HG03045 (cell line): Measurements from ENCODE around the gene AATK.

ENCODE experiments used
- ATAC-seq: cut with Tn5 transposase; IDR thresholded peaks from one replicate; pipeline ENCODE4 v1.9.1; 2021; ENCODE audit warnings: mild to moderate bottlenecking, moderate library complexity; ENCODE audit not compliant: unreplicated experiment

Gene AATK

DNA sequence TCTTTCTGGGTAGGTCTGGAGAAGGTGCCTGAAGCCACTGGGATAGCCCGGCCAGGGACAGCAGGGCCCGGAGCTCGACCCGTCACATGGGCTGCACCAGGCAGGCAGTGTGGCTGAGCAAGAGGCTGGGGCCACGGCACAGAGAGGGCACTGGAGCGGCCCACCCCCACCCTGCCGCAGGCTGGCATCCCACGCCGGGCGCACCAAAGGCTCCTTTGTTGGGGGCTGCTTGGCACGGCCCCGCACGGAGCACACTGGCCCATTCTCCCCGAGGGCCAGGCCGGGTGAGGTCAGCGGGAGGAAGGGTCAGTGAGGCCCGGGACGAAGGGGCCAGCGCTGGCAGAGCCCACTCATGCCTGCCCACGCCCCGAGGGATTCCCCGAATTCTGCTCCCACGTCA is 37.2 kb downstream of the AATK start:
- no peak for ATAC-seq

GRCh38 chr17:81128338-81128737 is 37.7 kb downstream of the AATK start:
- no peak for ATAC-seq

- no peak for ATAC-seq
These were observed 38.4 kb downstream of the AATK start for GRCh38 chr17:81127526-81128177.

GRCh38 chr17:81127133-81127455 is 38.9 kb downstream of the AATK start:
- ATAC-seq: no peak

DNA sequence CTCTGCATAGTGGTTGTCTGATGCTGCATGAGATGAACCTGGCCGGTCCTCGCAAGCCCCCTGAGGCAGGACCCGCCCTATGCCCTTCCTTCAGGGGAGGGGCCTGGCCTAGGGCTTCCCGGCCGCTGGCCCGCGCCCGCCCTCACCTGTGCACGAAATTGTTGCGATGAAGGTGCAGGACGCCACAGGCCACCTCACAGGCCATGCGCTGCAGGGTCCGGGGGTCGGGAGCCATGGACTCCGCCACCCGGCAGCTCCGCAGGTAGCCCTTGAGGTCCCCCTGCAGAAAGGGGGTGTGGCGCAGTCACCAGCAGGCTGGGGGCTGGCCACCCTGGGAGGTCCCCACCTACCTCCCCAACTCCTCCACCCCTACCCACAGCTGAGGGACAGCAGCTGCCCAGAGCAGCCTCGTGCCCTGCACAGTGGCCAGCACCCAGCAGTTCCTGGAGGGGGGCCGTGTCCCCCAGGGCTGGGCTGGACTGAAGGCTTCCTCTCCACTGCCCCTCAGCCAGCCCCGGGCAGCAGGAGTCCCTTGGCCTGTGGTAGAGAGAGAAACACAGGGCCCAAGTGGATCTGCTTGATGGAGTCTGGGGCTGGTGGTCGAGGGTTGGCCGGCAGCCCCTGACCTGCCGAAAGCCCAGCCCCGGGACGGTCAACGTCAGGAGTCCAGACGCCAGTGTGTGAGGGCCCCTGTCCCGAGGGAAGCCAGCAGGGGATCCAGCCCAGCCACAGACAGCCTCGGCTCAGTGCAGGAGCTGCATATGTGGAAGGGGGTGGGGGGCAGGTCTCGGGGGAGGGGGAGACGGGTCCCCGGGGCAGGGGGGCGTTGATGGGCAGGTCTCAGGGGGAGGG is 39.5 kb downstream of the AATK start:
- ATAC-seq: no peak

- no peak for ATAC-seq
These were observed 40.4 kb downstream of the AATK start for GRCh38 chr17:81125573-81126081.

DNA sequence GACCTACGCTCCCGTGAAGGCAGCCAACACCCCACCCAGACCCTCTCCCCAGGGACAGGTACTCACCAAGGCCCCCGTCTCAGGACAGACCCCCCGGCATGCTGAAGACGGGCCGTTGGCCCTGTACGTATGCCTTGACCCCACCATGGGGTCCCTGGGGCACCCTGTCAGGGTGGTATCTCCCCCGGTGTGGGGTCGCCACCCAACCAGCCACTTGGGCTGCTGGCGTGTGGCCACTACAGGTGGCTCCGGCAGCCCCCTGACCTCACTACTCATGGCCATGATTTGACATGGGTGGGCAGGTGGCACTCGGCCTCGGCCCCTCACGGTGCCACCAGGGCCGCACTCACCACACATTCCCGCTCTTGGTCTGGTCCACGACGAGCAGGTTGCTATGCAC is 41.6 kb downstream of the AATK start:
- no peak for ATAC-seq

DNA sequence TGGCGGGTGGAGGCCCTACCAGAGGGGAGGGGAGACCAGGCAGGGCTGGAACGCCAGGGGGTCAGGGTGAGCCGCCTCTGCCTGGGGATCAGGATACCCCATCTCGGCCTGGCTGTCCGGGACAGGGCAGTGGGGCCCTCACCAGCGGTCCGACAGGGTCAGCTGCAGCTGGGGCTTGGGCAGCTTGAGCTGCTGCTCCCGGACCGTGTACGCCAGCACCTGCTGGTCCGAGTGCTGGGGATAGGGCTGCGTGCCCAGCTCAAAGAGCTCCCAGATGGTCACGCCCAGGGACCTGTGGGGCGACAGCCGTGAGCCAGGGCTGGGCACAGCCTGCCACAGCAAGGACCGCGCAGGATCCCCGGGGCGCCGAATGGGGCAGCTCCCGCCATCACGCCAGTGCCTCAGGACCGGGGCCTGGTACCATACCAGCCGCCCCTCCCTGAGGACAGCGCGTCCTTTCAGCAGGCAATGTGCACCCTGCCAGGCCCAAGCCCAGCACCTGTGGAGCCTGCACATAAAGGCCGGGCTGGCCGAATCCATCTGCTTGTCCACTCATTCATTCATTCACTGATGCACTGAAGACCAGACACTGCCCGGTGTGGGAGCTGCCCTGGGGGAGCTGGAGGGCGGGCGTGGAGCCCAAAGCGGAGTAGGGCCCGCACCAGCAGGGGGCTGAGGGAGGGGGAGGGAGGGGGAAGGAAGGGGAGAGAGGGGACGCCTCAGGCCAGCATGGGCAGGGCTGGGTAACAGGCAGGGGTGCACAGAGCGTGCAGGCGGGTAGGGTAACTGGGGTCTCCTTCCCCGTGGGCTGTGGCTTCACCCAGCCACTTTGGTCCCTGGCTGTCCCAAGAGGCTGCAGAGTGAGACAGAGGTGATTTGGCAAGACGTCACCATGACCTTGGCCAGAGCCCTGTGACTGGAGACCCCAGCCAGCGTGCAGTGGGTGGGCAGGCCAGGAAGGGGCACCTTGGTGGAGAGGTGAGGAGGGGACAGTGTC is 42.7 kb downstream of the AATK start:
- ATAC-seq: no peak

DNA sequence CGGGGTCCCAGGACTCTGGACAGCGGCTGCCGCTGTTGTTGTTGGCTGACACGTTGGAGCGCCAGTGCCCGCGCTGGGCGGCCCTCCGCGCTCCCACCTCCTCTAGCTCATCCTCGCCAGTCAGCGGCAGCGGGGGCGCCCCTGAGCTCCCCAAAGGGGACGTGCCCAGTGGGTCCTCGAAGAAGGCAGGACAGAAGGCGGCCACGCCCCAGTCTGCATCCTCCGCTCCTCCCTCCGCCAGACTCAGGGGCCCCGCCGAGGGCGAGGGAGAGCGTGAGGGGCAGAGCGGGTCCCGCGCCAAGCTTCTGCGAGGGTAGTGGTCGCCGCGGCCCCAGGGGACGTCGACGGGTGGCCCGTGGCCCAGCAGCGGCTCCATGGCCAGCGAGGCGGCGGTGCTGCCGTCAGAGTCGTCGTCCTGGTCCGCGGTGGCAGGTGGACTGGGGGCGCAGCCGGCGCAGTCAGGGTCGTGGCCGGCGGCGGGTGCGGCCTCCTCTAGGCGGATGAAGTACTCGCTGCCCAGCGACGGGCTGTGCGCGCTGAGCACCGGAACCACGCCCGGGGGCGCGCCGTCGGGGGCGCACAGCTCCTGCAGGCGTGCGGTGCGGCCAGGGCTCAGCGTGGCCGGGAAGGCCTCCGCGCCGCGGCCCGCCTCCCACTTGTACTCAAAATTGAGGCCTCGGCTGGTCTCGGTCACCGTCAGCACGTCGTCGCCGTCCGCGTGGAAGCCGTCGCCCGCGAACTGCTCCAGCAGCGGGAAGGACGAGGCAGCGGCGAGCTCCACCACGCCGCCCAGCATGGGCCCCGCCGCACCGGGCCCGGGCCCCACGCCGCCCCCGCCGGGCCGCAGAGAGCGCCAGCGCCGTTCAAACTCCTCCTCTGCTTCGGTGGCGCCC is 43.9 kb downstream of the AATK start:
- ATAC-seq: no peak

GRCh38 chr17:81120695-81121621 is 45.1 kb downstream of the AATK start:
- ATAC-seq: no peak

DNA sequence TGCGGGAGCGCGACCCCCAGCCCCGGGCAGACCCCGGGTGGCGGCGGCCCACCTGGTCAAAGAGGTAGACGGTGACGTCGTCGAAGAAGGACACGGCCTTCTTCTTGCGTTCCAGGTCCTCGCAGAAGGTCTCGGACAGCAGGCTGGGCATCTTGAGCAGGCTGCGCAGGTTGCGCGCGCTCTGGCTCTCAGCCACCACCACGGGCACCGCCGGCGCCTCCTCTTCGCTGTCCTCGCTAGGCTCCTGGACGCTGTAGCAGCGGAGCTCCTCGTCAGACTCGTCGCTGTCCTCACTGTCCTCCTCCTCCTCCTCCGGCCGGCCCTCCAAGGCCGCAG is 45.9 kb downstream of the AATK start:
- no peak for ATAC-seq

DNA sequence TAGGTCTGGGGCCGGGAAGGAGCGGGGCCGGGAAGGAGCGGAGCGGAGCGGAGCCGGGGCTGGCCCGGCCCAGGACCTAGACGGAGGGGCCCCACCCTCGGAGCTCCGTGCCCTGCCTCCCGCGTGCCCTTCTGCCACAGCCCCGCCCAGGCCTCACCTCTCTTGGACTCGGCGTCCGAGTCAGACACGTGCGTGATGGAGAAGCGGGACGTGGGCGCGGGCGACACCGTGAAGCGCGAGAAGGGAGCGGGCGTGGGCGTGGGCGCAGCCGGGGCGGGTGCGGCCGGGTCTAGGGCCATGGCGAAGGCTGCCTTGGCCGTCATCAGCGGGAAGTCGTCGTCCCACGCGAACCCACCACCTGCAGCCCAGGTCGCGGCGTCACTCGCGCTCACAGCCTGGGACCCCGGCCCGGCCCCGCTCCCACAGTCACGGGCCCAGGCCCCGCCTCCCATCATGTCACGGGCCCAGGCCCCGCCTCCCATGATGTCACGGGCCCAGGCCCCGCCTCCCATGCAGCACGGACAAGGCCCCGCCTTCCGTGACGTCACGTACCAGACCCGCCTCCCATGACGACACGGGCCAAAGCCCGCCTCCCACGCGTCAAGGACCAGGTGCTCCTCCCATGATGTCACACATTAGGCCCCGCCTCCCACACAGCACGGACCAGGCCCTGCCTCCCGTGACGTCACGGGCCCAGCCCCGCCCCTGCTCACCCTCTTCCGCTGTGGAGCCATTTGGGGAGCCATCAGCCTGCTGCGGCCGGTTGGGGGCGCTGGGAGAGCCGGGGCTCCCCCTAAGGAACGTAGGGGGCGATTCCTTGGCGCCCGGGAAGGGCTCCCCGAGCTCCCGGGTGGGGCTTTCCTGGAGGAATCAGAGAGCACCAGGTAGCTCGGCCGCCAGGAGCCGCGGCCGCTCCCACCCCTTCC is 46.5 kb downstream of the AATK start:
- no peak for ATAC-seq

GRCh38 chr17:81118308-81119221 is 47.5 kb downstream of the AATK start:
- ATAC-seq: no peak

GRCh38 chr17:81117672-81118198 is 48.3 kb downstream of the AATK start:
- ATAC-seq: no peak

DNA sequence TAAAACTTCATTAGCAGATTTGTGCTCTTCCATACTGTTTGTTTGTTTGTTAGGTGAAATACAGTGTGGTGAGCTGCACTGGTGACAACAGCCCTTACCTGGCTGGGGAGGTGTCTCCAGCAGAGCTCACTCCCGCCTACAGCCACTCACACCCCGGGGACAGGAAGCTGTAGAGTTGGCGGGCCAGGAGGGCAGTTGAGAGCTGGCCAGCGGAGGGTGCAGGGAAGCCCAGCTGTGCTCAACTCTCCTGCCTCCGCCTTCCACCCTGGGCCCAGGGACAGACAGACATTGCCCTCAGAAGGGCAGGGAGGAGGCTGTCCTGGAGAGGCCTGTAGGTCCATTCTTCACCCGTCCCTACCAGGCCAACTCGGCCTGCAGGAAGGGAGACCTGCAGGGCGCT is 49.3 kb downstream of the AATK start:
- no peak for ATAC-seq

- ATAC-seq: no peak
These were observed 50.1 kb downstream of the AATK start for GRCh38 chr17:81115749-81116464.
